ENCODE results near the gene FBXO8.
A peak's percentile ranks its signal among the peaks of the same experiment; 100 is the strongest.
"Not testable (repeated sequence)": the region's sequence is repeated elsewhere in the genome, so short reads cannot be mapped to it uniquely, and the experiment has no call there.

Gene FBXO8, protein sequence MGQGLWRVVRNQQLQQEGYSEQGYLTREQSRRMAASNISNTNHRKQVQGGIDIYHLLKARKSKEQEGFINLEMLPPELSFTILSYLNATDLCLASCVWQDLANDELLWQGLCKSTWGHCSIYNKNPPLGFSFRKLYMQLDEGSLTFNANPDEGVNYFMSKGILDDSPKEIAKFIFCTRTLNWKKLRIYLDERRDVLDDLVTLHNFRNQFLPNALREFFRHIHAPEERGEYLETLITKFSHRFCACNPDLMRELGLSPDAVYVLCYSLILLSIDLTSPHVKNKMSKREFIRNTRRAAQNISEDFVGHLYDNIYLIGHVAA

DNA sequence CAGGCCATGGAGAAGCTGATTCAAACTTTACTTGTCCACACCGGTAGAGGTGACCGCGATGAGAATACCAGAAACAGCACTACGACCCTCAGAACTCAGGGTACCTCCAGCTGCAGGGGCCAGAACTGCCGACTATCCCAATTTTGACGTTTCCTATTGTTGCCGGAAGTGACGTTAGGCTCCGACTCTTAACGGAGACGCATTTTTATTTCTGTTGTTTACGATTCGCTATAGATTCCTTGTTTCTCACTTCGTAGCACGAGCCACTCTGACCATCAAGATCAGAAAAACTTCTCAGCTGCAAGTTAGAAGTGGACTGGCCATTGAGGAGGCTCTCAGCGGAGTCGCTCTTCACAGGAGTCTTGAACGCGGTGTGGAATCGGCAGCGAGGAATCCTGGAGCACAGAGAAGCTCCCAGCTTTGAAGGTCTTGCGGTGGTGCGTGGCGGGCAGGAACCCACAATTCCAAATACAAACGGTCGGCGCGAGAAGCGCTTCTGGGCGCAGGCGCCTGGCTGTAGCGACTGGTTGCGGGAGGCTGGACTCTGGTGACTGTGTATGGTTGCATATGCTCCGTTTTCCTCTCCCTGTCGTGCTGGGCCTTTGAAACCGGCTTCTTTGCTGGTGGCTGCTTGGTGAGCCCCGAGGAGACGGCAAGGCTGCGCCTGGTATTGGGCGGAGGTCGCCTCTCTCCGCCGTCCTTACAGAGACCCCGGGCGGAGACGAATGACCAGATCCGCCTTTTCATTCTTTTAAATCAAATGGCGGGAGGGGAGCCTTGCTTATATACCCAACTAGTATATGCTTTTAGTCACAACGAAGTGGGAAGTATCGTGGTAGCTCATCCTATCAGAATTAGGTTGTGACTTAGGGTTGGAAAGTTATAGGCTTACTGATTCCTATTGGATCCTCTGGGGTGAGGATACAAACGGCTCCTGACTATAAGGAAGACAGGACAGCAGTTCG lies at the start of gene FBXO8, which contains the start of gene CEP44:
FBXO8 (minus strand) TSS at position 161 of the 965 bp plus-strand sequence. CDS start 20,575 bp downstream, outside the sequence.
CEP44 (plus strand) TSS at position 405 of the 965 bp plus-strand sequence. CDS start 15,211 bp downstream, outside the sequence.
- no peak for DNase-seq

DNA sequence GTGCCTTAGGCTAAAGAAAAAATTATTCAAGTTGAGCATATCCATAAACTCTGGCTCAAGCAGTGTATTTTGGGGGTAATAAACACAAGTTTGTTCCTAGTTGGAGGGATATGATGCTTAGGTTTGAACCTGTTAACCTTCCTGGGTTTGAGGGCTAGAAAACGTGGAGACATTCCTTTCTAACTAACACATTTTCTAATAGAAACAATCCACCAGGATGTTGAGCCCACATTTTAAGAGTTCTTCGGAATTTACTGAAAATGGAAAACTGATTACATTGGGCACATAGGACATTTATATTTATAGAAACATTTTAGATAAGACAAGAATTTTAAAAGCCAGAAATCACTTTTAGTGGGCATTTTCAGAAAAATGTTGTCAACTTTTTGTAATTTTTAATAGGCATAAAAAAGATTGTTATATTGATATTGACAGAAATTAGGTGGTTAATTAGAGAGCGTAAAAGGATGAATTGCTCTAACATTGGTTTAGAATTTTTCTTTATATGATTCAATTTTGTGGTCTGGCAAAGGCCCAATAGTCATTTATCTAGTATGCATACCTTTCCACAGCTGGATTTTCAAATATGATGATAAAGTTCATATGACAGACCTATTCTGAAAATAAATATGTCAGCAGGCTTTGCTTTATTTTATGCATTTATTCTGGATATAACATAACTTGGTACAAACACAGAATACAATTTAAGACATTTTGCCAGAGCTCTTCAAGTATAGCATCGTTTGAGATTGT lies 49.5 kb upstream of the FBXO8 start:
- no peak for DNase-seq

DNA sequence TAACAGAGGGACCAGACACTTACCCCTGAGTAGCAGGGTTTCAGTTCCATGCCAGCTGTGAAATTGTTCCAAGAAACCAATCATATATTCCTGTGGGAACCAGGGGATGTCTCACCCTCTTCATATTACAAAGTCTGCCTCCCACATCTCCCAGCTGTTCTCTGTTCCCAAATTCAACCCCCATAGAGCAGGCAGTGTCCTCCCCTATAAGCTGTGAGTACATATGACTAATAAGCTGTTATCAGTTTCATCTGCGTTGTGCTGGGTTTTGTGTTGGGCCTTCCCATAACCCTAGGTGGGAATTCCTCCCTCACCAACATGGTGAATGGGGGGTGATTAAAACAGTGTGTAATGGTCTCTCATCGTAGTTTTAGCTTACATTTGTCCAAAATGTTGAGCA lies 41.3 kb upstream of the FBXO8 start:
- DNase-seq, result no peak

DNA sequence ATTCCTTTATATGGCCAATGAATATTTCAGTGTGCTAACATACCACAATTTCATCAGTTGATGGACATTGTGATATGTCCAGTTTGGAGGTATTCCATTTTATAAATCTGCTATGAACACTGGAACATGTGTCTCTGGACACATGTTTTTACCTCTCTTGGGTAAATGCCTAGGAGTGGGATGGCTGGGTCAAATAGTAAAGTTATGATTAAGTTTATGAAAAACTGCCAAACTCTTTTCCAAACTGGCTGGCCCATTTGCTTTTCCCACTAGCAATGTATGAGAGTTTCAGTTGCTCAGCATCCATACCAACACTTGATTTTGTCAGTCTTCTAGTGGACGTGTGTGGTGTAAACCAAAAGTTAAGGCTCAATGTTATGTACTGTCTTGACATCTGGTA lies 40.8 kb upstream of the FBXO8 start:
- DNase-seq, result no peak

DNA sequence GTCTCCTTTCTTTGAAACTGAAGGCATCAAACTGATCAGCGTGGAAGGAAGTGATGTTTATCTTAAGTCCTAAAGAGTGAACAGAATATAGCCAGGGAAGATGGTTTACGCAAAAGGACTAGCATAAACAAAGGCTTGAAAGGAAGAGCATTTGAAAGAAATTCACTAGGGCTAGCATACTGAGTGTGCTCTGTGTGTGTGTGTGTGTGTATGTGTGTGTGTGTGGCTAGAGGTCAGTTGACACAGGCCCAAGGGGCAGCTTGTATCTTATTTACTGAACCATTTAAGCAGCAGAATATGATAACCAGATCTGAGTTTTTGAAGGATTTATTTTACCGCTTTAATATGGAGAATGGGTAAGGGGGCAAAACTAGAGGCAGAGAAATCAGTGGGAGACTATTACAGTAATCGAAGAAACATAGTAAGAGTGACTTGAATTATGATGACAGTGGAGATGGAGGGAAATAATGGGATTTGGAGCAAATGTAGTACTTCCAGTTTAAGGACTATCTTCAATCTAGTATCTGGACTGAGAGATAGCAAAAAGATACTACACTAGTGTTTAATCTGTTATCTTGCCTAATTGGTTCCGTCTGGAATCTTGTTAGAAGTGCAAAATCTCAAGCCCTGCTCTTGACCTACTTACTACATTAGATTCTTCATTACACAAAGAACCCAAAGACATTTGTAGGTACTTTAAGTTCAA lies 37.2 kb upstream of the FBXO8 start:
- DNase-seq, result no peak

DNA sequence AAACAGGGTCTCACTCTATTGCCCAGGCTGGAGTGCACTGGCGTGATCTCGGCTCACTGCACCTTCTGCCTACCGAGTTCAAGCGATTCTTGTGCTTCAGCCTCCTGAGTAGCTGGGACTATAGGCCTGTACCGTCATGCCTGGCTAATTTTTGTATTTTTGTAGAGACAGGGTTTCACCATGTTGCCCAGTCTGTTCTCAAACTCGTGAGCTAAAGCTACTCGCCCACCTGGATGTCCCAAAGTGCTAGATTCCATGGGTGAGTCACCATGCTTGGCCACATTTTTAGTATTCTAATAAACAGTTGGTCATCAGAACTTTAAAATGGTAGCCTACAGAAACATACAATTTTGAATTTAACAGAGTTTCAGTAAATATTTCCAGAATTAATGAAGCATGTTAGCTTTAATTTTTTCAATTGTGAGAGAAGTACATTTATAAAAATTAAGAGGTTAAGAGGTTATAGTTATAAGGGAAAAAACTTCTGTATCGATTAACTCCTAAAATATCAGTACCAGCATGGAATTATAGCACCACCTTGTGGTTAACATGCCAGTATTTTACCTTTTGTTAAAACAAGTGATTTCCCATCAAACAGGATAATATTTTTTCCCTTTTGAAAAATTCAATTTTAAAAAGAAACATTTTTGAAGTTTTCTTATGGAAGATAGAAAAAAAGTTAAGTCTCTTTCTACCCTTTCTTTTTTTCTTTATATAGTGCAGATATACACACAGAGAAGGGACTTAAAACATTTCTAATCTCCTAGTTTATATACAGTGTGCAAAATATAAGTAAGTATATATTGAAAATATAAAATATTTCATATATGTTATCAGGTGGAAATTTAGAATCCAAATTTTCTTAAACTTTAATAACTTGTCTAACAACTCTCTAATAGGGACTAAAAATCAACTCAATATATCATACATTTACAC lies 35.6 kb upstream of the FBXO8 start:
- DNase-seq, result peak; percentile 2

DNA sequence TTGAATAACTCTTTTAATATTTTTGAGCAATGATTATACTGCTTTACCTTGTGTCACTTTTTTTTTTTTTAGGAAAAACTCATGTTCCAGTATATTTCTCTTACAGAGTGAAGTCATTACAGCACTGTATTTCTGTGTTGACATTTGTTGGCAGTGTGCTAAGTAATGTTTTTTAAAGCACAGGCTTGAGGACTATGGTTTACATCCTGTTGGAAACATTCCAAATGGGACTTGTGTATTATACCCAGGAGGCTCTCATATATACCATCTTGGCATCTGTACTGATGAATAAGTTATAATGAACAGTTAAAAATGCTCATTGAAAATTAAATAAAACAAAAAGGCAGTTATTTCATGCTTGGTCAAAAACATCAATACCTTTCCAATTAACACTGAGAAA lies 34.1 kb upstream of the FBXO8 start:
- DNase-seq, result peak; percentile 22

DNA sequence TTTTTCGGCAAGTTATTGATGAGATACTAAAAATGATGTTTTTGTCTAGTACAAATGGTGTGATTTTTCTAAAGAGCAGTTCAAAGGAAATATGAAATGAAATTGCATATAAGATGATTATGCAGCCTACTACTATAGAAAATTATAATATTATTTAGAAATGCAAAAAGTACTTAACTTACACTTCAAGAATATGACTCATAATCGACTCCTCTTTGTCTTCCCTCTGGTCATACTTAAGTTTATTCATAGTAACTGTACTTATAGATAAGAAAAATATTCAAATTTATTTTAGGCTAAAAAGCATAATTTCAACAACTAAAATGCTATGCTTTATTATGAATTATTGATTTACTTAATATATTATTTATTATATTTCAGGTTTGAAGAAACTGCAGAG lies 33.5 kb upstream of the FBXO8 start:
- DNase-seq, result no peak

DNA sequence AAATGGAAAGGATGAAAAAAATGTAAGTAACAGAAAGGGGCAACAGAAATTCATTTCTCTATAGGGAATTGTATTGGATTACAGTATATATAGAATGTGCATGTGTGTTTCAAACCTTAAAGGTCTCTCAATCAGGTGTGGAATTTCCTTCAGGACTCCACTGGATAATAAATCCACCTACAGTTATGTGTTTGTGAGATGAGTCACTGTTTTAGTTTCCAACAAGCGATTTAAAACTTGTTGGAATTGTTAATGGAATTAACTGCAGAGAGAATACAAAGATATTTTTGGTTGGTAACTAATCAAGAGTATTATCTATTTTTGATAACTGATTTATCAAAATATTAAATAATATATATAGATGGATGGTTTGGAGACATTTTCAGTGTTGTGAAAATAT lies 33.1 kb upstream of the FBXO8 start:
- DNase-seq, result no peak

DNA sequence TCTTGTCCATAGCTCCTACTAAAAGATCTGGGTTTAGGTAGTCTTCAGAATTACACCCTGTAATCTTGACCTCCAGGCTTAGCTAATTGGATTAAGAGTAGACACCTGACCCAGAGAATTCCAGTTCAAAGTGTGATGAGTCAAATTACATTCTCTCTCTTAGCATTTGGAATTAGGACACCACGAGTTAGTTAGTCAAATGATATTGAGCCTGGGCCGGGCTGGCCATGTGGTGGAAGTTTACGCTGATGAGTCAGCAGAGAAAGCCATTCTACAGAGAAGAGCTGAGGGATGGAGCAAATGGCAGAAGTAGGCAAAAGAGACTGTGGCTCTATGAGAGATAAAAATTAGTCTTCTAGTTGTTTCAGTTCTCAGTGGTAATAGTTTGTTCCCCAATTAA lies 31.3 kb upstream of the FBXO8 start:
- DNase-seq, result no peak

DNA sequence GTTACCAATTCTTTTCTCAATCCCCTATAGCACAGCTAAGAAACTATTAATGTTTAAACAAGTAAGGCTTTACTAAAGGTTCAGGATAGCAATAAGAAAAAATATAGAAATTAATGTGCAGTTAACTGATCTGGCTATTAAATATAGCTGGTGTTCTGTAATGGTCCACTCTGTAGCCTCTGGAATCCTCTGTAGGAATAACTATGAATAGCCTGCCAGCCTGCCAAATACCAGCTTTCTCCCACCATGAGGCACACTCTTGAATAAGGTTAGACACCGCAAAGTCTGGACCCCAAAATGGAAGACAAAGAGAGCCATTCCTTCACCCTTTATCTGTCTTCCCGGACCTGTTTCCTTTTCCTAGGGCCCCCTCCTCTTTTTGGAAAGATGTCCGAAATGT lies 30.8 kb upstream of the FBXO8 start:
- DNase-seq, result no peak

DNA sequence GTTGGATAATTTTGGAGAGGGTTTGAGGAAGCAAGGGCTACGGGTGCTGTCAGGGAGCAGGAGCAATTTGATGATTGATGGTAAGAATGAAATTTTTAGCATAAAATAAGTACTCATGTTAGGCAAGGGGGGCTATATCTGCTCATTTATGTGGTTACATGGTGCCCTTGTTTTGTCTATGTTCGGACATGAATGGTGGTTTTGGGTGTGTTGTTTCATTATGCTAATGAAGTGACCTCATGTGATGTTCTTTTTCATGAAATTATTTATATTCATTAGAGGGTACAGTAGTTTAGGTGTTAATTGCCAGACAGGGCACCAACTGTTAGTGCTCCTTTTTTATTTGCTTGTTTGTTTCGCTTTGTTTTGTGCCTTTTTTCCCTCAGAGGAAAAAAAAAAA lies 29.5 kb upstream of the FBXO8 start:
- no peak for DNase-seq

DNA sequence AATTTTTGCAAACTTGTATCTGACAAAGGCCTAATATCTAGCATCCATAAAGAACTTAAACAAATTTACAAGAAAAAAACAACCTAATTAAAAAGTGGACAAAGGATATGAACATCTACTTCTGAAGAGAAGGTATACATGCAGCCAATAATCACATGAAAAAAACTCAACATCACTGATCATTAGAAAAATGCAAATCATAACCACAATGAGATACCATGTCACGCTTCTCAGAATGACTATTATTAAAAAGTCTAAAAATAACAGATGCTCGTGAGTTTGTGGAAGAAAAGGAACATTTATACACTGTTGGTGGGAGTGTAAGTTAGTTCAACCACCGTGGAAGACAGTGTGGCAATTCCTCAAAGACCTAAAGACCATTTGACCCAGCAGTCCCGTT lies 24.2 kb upstream of the FBXO8 start:
- no peak for DNase-seq

DNA sequence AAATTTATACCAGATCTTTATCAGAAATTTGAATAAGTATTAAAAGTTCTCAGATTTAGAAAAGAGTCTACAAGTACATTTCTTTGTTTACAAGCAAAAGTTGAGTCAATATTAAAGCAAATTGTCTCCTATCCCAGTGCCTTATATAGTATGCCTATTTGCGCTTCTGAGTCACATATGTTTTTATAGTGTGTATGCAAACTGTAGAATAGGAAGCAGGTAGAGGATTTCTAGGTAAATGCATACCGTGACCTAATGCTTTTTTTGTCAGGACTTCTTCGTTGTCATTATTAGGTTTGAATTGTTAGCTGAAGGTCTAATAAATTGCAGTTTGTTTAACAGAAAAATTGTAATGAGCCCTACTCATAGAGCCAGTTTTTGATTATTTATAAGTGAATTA lies 22.5 kb upstream of the FBXO8 start:
- DNase-seq, result no peak

DNA sequence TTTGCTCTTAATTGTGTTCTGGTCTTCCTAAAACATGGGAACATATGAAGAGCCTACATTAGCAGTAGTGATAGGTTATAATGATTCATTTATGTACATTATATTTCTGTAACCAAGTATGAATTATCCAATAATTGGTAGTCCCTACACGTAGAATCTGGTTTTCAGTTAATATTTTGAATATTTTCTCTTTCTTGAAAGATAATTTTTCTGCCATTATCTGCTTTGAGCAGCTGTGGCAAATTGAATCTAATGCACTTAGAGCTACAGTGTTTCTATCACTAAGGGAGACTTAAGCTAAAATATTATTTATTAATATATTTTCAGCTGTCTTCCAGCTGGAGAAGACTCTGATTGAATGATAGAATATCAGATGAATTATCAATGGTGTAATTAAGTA lies 21.2 kb upstream of the FBXO8 start:
- no peak for DNase-seq

DNA sequence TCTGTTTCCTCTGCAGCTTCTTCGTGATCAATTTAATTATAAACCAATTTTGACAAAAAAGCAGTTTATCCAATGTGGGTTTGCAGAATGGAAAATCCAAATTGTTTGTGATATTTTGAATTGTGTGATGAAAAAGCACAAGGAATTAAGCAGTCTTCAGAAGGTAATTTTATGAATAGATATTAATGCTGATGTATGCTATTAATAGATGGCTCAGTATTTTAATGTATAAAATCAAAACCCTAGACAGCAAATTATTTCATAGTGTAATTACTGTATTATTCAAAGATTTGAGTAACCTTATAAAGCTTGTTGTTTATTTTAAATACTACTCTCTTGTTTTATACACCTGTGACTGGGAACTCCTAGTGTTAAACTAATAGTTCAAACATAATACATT lies 20.2 kb upstream of the FBXO8 start:
- DNase-seq, result no peak

DNA sequence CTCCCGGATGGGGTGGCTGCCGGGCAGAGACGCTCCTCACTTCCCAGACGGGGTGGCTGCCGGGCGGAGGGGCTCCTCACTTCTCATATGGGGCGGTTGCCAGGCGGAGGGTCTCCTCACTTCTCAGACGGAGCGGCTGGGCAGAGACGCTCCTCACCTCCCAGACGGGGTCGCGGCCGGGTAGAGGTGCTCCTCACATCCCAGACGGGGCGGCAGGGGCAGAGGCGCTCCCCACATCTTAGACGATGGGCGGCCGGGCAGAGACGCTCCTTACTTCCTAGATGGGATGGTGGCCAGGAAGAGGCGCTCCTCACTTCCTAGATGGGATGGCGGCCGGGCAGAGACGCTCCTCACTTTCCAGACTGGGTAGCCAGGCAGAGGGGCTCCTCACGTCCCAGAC lies 11.7 kb upstream of the FBXO8 start:
- DNase-seq, result not testable (repeated sequence)

DNA sequence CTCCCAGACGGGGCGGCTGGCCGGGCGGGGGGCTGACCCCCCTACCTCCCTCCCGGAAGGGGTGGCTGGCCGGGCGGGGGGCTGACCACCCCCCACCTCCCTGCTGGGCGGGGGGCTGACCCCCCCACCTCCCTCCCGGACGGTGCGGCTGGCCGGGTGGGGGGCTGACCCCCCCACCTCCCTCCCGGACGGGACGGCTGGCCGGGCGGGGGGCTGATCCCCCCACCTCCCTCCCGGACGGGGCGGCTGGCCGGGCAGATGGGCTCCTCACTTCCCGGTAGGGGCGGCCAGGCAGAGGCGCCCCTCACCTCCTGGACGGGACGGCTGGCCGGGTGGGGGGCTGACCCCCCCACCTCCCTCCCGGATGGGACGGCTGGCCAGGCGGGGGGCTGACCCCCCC lies 11.2 kb upstream of the FBXO8 start:
- not testable (repeated sequence) for DNase-seq

DNA sequence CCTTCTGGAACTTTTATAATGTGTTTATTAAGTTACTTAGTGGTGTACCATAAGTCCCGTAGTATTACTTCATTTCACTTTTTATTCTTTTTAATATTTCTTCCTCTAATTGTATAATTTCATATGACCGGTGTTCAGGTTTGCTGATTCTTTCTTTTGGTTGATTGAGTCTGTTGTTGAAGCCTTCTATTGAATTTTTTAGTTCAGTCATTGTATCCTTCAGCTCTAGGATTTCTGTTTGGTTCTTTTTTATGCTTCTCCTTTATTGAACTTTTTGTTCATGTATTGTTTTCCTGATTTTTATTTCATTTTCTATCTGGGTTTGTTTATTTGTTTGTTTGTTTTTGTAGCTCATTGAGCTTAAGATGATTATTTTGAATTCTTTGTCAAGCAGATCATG lies 9.0 kb upstream of the FBXO8 start:
- no peak for DNase-seq

DNA sequence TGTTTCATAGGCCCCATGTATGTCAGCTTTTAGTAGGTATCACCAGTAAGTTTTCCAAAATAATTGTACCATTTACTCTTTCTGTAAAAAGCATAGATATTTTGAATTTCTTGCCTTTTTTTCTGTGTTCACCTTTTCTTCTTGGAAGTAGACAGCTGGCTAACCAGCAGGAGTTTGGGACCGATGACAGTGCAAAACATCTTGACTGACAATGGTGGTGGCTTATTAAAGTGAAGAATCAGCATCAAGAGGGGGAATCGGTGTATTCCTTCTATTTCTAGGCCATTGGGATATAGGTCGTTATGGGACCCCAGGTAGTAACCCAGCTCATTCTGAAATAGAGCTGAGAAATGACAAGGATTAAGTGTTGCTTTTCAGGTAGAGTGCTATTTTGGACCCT lies 3.4 kb upstream of the FBXO8 start:
- DNase-seq, result no peak

DNA sequence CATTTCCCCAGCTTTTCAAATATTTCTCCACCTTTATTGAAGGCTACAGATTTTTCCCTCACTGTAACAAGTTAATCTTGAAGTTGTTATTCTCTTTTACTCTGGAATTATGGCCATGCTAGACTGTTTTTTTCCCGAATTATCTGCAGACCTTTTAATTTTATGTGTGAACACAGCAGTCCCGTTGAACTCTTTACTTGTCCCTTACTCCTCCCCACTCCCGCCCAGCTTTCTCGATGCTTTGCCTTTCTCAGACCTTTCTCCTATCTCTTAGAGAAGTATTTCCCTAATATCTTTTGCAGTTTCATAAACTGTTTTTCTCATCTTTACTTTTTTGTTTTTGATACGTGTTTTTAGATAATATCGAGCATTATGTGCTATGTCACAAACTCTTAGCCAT lies 1.0 kb upstream of the FBXO8 start:
- no peak for DNase-seq

Data from NCI-H748 treated with DMSO at 0.1 percent for 48 hours (cell line).